ENCODE measurements around the gene MSRB2.

GRCh38 chr10:23058366-23058765 lies 37.0 kb upstream of the MSRB2 start:
- TF ChIP-seq POLR2A (IDR thresholded peaks at IDR 0.05) (no peak), CTCF (IDR thresholded peaks at IDR 0.05) (no peak), EP300 (IDR thresholded peaks at IDR 0.05) (no peak)
